HepG2 (cell line): ENCODE measurements around the gene ELL.

Experiments
- EZH2 ChIP-seq: conservative IDR thresholded peaks from 2 replicates; pipeline ENCODE4 v1.6.1; 2012; ENCODE audit warnings: mild to moderate bottlenecking, low read depth, low read length, moderate library complexity
- GABPA ChIP-seq, 2 experiments: IDR thresholded peaks; 2 replicates each; pipeline ENCODE4 v1.6.1; 2011 to 2016; ENCODE audit warnings: low read depth in 2 of 2, low read length in 1 of 2, missing biosample characterization in 1 of 2, missing genetic modification characterization in 1 of 2
- KDM5A ChIP-seq: fragments of 200-600 bp; sonication (generic); IDR thresholded peaks from 2 replicates; pipeline ENCODE4 v1.7.0; 2018; ENCODE audit warnings: antibody characterized with exemption, mild to moderate bottlenecking, low read length, borderline replicate concordance
- TF ChIP-seq, protein P1 (sequence below): sonication (generic); formaldehyde crosslinking; IDR thresholded peaks from 2 replicates; pipeline ENCODE4 v1.9.0; 2021; ENCODE audit warnings: missing genetic modification reagents, borderline replicate concordance

DNA sequence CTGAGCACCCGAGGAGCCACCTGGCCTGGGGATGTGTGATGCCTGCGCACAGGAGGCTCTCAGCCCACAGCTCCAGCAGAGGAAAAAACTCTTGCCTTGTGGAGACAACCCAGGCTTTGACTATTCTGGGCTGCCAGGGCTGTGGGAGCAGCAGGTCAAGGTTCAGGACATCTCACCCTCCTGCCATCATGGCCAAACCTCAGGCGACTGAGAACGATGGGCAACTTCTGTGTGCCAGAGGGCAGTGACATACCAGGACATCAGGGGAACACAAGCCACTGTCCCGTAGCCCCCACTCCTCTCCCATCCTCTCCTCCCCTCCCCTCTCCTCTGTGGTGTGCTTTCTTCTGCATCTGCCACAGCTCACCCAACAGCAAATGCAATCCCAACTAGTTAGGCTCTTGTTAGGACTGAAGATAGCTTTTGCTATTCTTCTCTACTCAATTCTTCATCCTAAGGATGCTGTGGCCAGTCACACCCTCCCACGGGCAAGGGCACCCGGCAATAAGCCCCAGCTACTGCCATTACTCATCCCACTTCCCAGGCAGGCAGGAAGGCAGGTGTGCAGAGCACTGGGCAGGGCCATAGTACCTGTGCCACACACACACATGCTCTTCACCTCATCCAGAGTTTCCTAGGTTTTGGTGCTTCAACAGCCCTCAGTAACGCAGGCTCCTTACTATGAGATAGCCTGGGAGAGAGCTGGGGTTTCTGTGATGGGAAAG is 16.8 kb downstream of the ELL start:
- TF ChIP-seq, protein P1, sequence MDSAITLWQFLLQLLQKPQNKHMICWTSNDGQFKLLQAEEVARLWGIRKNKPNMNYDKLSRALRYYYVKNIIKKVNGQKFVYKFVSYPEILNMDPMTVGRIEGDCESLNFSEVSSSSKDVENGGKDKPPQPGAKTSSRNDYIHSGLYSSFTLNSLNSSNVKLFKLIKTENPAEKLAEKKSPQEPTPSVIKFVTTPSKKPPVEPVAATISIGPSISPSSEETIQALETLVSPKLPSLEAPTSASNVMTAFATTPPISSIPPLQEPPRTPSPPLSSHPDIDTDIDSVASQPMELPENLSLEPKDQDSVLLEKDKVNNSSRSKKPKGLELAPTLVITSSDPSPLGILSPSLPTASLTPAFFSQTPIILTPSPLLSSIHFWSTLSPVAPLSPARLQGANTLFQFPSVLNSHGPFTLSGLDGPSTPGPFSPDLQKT, result no peak
- TF ChIP-seq GABPA (IDR thresholded peaks at IDR 0.05; ENCODE audit: low read depth, low read length) (no peak), GABPA (CRISPR knock-in tag; IDR thresholded peaks at IDR 0.05; ENCODE audit: low read depth) (no peak), KDM5A (no peak), EZH2 (no peak)
